ENCODE measurements around the gene PLS1. TPM values are rescaled to one million over a fixed set of nuclear protein-coding genes. Genes with fewer than 3 reads are reported as not detected.

PLS1 gene
- total and polyA plus RNA-seq, 4 donors, result 9.3 to 45.4 (median 18.7) TPM

DNA sequence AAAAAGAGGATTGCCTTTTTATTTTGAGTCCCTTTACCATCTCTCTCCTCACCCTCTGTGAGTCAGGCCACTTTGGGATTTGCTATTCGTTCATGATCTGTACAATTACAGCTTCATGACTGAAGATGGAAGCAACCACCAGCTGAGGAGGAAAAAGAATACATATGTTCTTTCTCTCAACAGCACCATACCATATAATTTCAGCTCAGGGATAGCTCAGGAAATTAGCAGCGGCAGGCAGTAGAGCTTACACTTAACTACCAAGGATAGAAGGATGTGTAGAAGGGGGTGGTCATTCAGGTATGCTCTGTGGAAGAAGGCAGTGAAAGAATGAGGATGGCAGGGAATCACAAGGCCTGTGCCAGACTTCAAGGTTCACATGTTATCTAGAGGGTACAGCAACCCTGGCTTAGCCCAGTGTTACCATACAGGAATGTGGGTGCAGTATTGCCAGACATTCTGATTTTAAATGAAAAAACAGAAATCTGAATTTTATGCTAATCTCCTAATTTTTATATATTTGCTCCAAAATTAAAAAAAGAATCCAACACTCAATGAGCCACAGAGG lies 17.9 kb downstream of the PLS1 start:
- DNase-seq, result no peak
- Histone ChIP-seq H3K36me3 (ENCODE audit: control insufficient read depth in 4 of 4, insufficient read depth in 4 of 4, low read length in 4 of 4) (no peaks in the 10 kb centered on the region), H3K9me3 (ENCODE audit: control insufficient read depth in 4 of 4, insufficient read depth in 3 of 4, low read length in 3 of 4) (no peaks in the 10 kb centered on the region), H3K4me1 (ENCODE audit: control insufficient read depth in 5 of 5, insufficient read depth in 5 of 5, low read length in 5 of 5) (no peaks in the 10 kb centered on the region), H3K4me3 (no peak overlapping the region), H3K27ac (ENCODE audit: low read depth in 1 of 2, low read length in 1 of 2) (no peak overlapping the region), H3K27me3 (ENCODE audit: control insufficient read depth in 3 of 3, insufficient read depth in 3 of 3, low read length in 2 of 3) (no peaks in the 10 kb centered on the region), H3K9ac (ENCODE audit: insufficient read depth in 1 of 2, low read length in 2 of 2) (no peak overlapping the region)
- TF ChIP-seq, protein P1, sequence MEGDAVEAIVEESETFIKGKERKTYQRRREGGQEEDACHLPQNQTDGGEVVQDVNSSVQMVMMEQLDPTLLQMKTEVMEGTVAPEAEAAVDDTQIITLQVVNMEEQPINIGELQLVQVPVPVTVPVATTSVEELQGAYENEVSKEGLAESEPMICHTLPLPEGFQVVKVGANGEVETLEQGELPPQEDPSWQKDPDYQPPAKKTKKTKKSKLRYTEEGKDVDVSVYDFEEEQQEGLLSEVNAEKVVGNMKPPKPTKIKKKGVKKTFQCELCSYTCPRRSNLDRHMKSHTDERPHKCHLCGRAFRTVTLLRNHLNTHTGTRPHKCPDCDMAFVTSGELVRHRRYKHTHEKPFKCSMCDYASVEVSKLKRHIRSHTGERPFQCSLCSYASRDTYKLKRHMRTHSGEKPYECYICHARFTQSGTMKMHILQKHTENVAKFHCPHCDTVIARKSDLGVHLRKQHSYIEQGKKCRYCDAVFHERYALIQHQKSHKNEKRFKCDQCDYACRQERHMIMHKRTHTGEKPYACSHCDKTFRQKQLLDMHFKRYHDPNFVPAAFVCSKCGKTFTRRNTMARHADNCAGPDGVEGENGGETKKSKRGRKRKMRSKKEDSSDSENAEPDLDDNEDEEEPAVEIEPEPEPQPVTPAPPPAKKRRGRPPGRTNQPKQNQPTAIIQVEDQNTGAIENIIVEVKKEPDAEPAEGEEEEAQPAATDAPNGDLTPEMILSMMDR (IDR thresholded peaks at IDR 0.05; ENCODE audit: control extremely low read depth, extremely low read depth), result no peak
- 90 to 94% methylated on average over 2 of the region's 2 CpGs for WGBS, 2 donors
- ATAC-seq (ENCODE audit: insufficient read depth, low FRiP score), result no peak

DNA sequence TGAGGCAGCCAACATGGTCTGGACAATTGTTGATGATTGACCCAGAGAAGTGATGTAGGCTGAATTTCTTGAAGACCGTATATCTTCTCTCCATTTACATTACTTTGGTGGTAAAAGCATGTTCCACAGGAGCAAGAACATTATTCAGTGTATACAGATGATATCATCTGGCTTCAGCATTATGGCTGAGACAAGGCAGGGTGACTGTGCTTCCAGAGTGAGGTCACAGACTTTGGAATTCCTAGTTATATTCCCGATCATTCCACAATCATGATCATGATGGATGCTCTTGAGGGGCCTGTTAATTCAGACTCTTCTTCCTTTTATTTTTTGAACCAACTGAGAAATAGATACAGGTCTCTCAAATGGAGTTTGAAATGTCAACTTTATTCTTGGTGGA lies 19.0 kb downstream of the PLS1 start:
- ATAC-seq (ENCODE audit: insufficient read depth, low FRiP score) (no peak), DNase-seq (no peak)
- 93 to 94% methylated on average over 2 of the region's 2 CpGs for WGBS, 2 donors
- TF ChIP-seq, protein P1 (IDR thresholded peaks at IDR 0.05; ENCODE audit: control extremely low read depth, extremely low read depth), result no peak
- Histone ChIP-seq H3K9me3 (ENCODE audit: control insufficient read depth in 4 of 4, insufficient read depth in 3 of 4, low read length in 3 of 4) (no peaks in the 10 kb centered on the region), H3K36me3 (ENCODE audit: control insufficient read depth in 4 of 4, insufficient read depth in 4 of 4, low read length in 4 of 4) (no peaks in the 10 kb centered on the region), H3K27ac (ENCODE audit: low read depth in 1 of 2, low read length in 1 of 2) (no peak overlapping the region), H3K27me3 (ENCODE audit: control insufficient read depth in 3 of 3, insufficient read depth in 3 of 3, low read length in 2 of 3) (no peaks in the 10 kb centered on the region), H3K9ac (ENCODE audit: insufficient read depth in 1 of 2, low read length in 2 of 2) (no peak overlapping the region), H3K4me1 (ENCODE audit: control insufficient read depth in 5 of 5, insufficient read depth in 5 of 5, low read length in 5 of 5) (no peaks in the 10 kb centered on the region), H3K4me3 (no peak overlapping the region)

DNA sequence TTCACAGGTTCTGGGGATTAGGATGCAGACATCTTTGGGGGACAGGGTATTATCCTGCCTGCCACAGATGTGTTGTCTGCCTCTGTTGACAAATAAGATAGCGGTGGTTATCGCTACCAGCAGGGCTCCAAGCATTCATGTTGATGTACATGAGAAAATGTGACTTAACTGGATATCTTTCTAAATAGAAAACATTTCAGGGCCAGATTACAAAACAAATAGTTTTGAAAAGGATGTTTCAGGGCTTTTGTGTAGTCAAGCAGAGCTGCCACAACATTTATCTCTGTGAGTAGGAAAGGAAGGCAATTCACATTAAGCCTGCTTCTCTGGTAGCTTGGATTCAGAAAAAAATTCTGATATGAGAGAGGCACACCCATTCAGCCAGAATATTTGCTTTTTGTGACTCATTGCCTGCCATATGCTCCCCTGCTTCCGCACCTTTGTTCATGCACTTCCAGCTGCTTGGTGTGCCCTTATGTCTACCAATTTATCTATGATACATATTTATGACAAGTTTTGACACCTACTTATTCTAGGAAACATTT lies 22.8 kb downstream of the PLS1 start:
- ATAC-seq (ENCODE audit: insufficient read depth, low FRiP score), result no peak
- DNase-seq, result no peak
- Histone ChIP-seq H3K36me3 (ENCODE audit: control insufficient read depth in 4 of 4, insufficient read depth in 4 of 4, low read length in 4 of 4) (no peaks in the 10 kb centered on the region), H3K4me1 (ENCODE audit: control insufficient read depth in 5 of 5, insufficient read depth in 5 of 5, low read length in 5 of 5) (no peaks in the 10 kb centered on the region), H3K27ac (ENCODE audit: low read depth in 1 of 2, low read length in 1 of 2) (no peak overlapping the region), H3K9ac (ENCODE audit: insufficient read depth in 1 of 2, low read length in 2 of 2) (no peak overlapping the region), H3K9me3 (ENCODE audit: control insufficient read depth in 4 of 4, insufficient read depth in 3 of 4, low read length in 3 of 4) (no peaks in the 10 kb centered on the region), H3K4me3 (no peak overlapping the region), H3K27me3 (ENCODE audit: control insufficient read depth in 3 of 3, insufficient read depth in 3 of 3, low read length in 2 of 3) (no peaks in the 10 kb centered on the region)
- 84 to 97% methylated on average over 3 of the region's 3 CpGs for WGBS, 2 donors
- TF ChIP-seq, protein P1 (IDR thresholded peaks at IDR 0.05; ENCODE audit: control extremely low read depth, extremely low read depth), result no peak

DNA sequence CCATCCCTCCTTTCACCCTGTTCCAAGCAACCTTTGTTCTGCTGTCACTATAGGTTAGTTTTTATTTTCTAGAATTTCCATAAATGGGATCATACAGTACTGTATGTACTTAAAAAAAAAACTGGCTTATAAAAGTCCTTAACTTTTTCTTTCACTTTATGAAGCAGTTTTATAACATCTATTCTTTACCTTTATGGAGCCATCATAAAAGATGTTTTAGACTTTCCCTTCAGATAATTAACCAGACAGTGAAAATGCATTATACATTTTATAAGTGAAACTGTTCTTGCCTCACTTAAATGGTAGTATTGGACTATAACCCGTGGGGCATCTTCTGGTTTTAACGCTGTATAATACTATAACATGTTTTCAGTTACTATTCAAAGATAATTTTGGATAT lies 26.2 kb downstream of the PLS1 start:
- WGBS, 2 donors, result 83 to 95% methylated on average over 2 of the region's 2 CpGs
- no peak overlapping the region for H3K9ac ChIP-seq (ENCODE audit: insufficient read depth in 1 of 2, low read length in 2 of 2)
- TF ChIP-seq, protein P1 (IDR thresholded peaks at IDR 0.05; ENCODE audit: control extremely low read depth, extremely low read depth), result no peak
- H3K4me3 ChIP-seq, result no peak overlapping the region
- no peaks in the 10 kb centered on the region for H3K9me3 ChIP-seq (ENCODE audit: control insufficient read depth in 4 of 4, insufficient read depth in 3 of 4, low read length in 3 of 4)
- DNase-seq (no peak), ATAC-seq (ENCODE audit: insufficient read depth, low FRiP score) (no peak)
- no peaks in the 10 kb centered on the region for H3K27me3 ChIP-seq (ENCODE audit: control insufficient read depth in 3 of 3, insufficient read depth in 3 of 3, low read length in 2 of 3)
- no peaks in the 10 kb centered on the region for H3K36me3 ChIP-seq (ENCODE audit: control insufficient read depth in 4 of 4, insufficient read depth in 4 of 4, low read length in 4 of 4)
- H3K27ac ChIP-seq (ENCODE audit: low read depth in 1 of 2, low read length in 1 of 2), result no peak overlapping the region
- no peaks in the 10 kb centered on the region for H3K4me1 ChIP-seq (ENCODE audit: control insufficient read depth in 5 of 5, insufficient read depth in 5 of 5, low read length in 5 of 5)
